GM12872 (cell line): ENCODE data around the gene DTWD2.

ENCODE experiments used
- CTCF ChIP-seq: IDR thresholded peaks from 3 replicates; pipeline ENCODE4 v1.5.1; 2011; ENCODE audit warnings: low read depth, mild to moderate bottlenecking, low read length, moderate library complexity; ENCODE audit not compliant: insufficient read depth

The DTWD2 gene

GRCh38 chr5:118990582-118990981, 2.2 kb upstream of the DTWD2 start:
- no peak for TF ChIP-seq CTCF

- TF ChIP-seq CTCF, result no peak
Measured at GRCh38 chr5:118989816-118990215, 1.5 kb upstream of the DTWD2 start.

- no peak for TF ChIP-seq CTCF
Measured at GRCh38 chr5:118988866-118989180, 476 bp upstream of the DTWD2 start.

- TF ChIP-seq CTCF, result no peak
Measured at GRCh38 chr5:118984602-118985001, 3.7 kb downstream of the DTWD2 start.

GRCh38 chr5:118981783-118982182, 6.6 kb downstream of the DTWD2 start:
- no peak for TF ChIP-seq CTCF

GRCh38 chr5:118980438-118980837, 7.9 kb downstream of the DTWD2 start:
- no peak for TF ChIP-seq CTCF

- TF ChIP-seq CTCF, result no peak
Measured at GRCh38 chr5:118980017-118980416, 8.3 kb downstream of the DTWD2 start.

GRCh38 chr5:118968925-118969375, 19.4 kb downstream of the DTWD2 start:
- TF ChIP-seq CTCF, result no peak
